GM11168 (cell line): ENCODE results near the gene FAM168A.
"Not testable (repeated sequence)": the region's sequence is repeated elsewhere in the genome, so short reads cannot be mapped to it uniquely, and the experiment has no call there.

Source experiments
- in situ Hi-C: fragments of 300-500 bp; cut with MboI; formaldehyde crosslinking; loops from one replicate; pipeline ENCODE4 v1.12.0; 2022; ENCODE audit warnings: low sequenced_read_pairs; ENCODE audit not compliant: unreplicated experiment

Gene FAM168A

DNA sequence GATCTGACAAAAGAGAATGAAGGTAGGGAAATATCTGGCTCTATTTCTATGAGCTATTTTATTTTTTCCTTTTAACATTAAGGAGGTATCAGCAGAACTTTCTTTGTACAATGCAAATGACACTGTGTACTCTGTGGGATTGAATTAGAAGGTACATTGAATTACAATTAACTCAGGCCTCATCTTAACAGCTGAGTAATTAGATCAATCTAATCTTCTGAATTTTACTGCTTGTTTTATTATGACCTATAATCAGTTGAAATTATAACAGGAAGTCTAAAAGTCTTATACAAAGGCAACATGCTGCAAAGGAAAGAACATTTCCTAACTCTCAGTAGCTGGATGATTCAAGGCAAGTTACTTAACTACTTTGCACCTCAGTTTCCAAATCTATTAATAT lies 151.9 kb downstream of the FAM168A start:
- in situ Hi-C loops, result no loop called here

DNA sequence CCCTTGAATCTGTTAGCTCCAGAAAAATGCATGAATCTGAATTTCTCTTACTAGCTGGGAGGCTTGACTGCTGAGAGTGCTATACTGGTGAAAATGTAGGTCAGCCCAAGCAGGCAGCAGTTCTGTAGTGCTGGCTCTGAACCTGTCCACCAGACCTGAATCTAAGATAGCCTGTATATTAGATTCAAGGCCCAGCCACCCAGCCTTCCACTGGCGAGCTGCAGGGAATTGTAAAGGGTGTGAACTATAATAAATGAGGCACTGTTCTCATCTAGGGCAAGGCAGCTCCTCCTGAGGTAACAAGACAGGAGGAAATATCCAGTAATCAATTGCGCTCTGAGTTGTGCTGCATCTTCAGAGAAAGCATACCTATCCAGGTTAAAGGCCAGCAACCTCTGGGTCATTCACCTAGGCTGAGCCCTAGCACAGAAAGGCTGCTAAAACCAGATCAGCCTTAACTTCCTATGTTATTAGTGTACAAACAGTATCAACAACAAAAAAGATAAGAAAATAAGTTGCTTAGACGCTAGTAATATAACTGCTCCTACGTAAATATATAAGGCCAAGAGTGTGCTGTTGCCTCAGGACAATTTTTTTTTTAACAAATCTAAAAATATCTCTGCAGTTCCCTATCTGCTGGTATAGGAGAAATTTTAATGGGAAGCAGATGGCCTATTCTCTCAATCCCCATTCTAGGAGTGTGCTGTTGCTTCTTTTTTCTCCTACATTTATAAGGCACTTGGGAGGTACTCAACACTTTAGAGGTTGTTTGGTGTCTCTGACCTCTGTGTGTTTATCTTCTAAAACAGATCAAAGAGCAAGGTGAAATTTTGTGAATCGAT lies 158.7 kb downstream of the FAM168A start:
- in situ Hi-C loops, result no loop called here

DNA sequence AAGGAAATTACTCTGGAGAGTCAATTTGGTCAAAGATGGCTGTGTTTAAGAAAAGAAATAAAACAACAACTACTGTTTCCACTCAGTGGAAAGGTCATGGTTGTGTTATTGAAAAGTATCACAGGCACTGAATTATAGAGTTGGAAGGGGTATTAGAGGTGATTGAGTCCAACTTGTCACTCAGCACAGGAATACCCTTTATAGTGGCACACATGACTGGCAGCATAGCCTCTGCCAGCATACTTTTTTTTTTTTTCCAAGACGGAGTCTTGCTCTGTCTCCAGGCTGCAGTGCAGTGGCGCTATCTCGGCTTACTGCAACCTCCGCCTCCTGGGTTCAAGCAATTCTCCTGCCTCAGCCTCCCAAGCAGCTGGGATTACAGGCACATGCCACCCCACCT lies 161.1 kb downstream of the FAM168A start:
- in situ Hi-C loops, result not testable (repeated sequence)

DNA sequence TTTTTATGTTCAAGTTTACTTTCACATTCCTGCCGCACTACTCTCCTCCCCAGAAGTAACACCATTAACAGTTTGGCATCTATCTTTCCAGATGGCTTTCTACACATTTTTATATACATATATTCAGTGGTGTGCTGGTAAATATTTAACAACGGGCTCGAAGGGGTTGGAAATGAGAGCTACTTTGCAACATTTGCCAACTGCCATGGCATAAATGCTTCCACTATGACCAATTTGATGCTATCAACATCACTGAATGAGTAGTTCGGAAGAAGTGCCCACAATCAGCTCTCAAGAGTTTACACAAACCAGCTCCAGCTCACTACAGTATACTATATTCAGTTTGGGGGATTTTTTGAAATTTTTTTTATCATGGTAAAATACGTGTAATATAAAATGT lies 166.5 kb downstream of the FAM168A start:
- in situ Hi-C loops, result no loop called here

DNA sequence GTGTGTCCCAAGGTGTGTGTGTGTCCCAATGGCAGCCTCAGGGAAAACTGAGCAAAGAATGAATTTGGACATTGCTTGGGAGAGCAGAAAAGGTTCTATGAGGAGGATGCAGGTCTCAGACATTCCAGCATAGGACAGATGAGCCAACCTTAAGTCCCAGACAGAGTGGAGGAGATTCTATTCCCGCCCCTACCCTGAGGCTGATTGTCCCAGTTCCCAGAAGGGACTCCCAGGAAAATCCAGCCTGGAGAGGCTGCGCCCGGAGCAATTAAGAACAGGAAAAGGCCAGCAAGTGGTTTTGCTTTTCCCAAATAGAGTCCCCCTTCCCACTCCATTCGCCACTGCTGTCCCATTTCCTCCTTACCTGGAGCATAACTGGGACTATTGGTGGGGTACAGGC lies 167.6 kb downstream of the FAM168A start:
- in situ Hi-C loops, result no loop called here

DNA sequence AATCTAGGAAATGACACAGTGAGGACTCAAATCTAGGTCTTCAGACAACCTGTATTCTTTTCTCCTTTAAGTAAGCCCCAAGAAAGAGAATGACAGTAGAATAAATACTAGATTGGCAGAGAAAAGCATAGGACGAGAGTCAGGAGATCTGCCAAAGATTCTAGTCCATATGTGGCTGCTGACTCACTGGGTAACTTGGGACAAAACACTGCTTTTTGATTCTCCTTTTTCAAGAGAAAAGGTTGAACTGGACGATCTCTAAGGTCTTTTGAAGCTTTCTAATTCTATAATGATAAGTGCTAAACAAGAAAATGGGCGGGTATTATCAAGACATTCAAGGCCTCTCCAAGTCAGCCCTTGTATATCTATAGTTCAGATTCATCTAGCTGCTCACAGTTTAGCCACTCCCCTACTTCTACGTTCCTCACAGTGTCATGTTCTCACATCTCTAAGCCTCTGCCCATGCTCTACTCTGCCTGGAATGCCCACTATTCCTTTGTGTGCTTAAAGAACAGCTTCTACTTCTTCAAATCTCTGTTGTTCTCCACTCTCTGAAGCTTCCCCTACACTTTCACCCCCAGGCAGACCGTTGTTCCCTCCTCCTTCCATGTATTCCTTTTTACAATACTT lies 168.7 kb downstream of the FAM168A start:
- in situ Hi-C loops, result no loop called here

DNA sequence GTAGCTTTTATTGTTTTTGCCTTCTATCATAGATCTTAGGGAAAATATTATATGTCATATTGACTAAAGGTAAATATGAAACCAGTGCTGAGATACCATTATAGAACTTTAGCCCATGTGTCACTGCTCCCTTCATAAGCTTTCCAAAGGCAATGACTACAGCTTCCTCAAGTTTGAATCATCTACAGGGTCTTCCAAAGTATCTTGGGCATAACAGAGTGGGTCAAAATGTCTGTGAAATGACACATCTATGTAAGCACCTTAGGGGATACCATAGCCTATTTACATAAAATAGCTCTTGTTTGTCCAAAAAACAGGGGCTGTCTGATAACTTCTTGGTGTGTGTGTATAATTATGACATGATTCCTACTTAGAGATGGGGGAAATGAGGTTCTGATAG lies 169.2 kb downstream of the FAM168A start:
- in situ Hi-C loops, result no loop called here

DNA sequence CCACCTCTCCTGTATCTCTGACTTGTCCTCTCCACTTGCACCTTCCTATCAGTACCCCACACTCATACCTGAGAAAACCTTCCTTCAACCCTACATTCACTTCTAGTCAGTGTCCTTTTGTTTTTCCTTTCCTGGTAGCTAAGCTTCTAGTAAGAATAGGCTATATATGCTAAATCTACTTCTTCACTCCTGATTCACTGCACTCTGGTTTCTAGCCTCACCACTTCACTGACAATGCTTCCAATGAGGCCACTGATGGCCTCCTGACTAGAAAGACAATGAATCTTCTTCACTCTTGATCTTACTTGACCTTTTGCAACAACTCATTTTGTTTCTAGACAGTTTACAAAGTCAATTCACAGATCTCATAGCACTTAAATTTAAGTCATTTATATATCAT lies 169.7 kb downstream of the FAM168A start:
- in situ Hi-C loops, result no loop called here

DNA sequence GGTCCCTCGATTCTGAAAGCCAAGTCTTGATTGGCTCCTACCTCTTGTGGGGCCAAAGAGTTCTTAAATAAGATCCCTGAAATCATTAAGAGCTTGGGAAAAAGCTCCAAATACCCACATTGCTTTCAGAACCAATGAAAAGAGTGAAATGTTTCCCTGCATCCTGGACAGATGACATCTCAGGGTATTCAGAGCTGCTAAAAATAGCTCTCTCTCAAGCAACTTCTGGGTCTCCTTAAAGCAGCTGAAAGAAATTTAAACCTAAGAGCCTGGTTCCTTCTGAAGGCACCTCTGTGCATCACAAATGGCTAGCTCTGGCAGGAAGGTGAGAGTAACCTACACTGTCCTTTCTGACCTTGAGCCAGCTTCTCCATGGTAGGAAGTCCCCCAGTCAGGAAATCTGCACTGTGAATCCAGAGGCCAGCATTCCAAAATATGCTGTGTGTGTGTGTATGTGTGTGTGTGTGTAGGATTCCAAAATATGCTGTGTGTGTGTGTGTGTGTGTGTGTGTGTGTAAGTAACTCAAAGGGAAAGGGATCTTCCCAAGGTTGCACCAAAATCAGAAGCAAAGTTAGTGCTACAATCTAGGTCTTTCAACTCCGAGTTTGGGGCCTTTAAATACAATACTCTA lies 171.6 kb downstream of the FAM168A start:
- in situ Hi-C loops, result no loop called here

DNA sequence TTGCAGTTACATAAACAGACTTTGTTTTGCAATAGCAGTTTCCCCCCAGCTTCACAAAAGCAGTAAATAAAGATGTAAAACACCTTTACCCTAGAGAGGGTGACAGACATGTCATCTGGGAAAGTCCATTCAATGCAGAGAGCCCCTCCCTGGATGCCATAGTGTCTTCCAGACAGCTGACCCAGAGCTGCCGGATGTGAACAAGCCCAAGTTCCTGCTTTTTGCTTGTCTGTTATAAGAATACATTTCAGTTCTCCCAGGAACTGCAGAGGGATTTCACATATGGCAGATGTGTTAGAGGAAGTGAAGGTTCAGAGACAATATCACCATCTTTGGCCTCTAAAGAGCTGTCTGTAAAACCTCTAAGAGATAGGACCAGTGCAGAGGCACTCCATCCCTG lies 172.8 kb downstream of the FAM168A start:
- in situ Hi-C loops, result no loop called here

DNA sequence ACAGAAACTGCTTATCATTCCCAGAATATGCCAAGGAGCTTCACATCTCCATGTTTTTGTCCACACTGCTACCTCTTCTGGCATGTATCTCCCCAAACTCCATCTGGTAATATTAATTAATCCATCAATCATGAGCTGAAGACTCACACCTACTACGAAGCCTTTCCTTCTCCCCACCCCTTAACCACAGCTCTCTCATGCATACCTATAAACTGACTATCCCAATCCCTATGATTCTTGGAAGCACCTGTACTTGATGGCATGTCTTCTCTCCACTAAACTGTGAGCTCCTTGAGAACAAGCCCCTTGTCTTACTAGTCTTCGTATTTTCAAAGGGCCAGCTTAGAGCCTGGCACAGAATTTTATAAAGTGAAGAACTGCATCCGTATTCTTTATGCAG lies 174.4 kb downstream of the FAM168A start:
- in situ Hi-C loops, result loop anchor here (25.0 kb wide), 1 partner anchor 239 kb away; no protein-coding TSS in a partner anchor

DNA sequence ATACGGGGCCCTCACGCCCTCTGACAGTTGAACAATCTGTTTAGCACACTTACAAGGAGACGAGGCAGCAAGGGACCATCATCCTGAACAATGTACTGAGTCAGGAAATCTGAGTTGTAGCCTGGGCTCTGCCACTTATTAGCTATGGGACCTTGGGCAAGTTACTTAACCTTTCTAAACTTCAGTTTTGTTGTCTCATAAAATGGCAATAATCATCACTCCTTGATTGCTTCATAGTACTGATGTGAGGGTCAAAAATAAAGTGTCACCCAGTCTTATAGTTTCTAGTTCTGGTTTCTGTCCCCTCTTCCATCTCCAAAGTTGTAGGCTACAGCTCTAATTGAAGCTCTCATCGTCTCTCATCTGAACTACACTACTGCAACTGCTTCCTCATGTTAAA lies 175.0 kb downstream of the FAM168A start:
- in situ Hi-C loops, result loop anchor here (25.0 kb wide), 1 partner anchor 239 kb away; no protein-coding TSS in a partner anchor

DNA sequence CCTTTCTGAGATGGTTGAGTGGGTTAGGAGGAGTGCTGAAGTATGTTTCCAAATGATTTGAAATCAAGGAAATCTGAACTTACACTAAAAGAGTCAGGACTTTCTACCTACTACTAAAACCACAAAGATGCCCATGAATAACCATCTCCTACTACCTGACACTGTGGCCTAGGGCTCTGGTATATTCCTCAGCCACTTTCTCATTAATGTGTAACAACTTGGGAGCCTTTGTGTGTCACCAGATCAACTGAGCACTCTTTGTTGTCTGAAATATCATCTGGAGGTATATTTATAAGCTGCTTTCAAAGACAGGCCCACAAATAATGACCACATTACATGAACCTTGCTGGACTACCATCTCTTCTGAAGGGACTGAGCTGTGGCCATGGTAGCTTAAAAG lies 177.8 kb downstream of the FAM168A start:
- in situ Hi-C loops, result loop anchor here (25.0 kb wide), 1 partner anchor 242 kb away; no protein-coding TSS in a partner anchor

DNA sequence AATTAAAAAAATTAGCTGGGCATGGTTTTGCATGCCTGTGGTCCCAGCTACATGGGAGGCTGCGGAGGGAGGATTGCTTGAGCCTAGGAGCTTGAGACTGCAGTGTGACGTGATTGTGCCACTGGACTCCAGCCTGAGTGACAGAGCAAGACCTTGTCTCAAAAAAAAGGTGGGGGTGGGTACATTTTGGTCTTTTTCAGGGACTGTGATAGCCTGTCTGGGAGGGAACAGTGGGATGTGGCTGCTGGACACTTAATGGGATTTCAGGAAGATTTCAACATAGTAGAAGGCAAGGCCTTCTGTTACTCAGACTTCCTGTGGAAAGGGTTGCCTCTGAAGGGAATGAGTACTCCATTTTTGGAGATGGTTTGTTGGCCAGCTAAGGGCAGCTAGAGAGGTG lies 181.1 kb downstream of the FAM168A start:
- in situ Hi-C loops, result loop anchor here (25.0 kb wide), 1 partner anchor 246 kb away; no protein-coding TSS in a partner anchor

DNA sequence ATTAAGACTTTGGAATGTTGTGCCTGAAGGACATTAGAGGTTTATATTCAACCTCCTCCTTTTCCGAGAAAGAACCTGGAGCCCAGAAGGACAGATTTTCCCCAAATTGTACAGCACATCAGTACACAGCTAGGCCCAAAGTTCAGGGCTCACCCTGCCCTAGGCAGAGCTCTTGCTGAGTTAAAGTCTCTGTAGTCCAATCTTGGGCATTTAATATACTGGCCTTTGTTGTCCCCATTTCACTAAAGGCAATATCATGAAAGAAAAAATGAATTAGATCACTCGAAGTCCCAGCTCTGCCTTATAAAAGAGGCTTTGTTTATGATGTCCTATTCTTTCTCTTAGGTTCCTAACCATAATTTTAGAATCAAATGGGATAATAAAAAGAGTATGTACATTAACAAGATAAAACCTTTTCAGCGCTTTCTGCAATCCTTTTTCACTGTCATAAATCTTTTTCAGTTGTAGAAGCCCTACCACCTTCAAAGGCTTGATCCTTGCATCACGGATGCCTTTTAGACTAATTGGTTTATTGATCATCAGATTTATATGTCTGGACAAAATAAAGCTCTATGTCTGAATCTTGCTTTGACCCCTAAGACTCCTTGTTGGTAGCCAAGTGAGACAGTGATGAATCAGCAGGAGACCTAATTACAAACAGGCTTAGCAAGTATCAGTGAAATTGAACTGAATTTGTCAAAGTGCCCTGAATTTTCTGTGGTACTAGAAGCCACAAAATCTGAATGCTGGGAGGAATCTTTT lies 181.9 kb downstream of the FAM168A start:
- in situ Hi-C loops, result loop anchor here (25.0 kb wide), 1 partner anchor 246 kb away; no protein-coding TSS in a partner anchor

DNA sequence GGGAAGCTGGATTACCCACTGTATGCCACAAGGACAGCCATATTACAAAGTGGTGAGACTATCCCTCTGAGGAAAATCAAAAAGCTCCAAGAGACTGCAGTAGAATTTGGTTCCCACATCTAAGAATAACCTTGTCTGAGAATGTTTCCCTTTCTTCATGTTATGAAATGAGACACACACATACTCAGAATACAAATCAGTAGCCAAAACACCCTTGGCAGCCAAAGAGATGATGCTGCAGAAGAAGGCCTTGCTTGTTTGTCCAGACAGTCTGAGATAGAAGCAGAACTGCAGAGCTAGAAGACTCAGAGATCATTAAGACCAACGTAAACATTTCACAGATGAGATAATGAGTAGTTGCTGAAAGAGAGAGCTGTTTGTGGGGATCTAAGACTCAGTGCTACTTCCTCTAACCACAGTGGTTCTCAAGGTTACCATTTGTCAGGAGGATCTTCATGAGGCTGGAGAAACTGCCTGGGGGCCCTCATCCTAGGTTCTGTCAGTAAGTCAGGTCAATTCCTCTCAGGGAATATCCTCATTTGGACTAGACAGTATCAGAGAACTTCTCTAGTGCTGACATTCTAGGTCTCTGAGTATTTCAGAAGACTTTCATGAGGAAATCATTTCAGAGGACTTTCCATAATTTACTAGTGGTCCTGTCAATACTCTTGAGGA lies 182.8 kb downstream of the FAM168A start:
- in situ Hi-C loops, result loop anchor here (25.0 kb wide), 1 partner anchor 247 kb away; no protein-coding TSS in a partner anchor

DNA sequence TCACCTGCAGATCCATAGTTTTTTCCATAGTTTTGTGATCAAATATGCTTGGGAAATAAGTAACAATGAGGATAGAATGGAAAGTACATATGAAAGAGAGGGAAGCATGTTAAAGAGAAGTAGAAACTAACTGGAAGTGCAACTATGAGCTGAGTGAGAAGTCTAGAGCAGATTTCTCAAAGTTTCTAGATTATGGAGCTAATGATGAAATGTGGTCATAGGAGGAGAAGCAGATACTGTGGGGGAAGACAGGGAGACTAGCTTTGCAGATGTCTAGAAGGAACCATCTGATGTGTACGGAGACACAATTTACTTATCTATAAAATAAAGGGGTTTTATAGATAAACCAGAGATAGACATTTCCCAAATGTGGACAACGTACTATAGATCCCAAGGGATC lies 184.7 kb downstream of the FAM168A start:
- in situ Hi-C loops, result loop anchor here (25.0 kb wide), 1 partner anchor 249 kb away; no protein-coding TSS in a partner anchor

DNA sequence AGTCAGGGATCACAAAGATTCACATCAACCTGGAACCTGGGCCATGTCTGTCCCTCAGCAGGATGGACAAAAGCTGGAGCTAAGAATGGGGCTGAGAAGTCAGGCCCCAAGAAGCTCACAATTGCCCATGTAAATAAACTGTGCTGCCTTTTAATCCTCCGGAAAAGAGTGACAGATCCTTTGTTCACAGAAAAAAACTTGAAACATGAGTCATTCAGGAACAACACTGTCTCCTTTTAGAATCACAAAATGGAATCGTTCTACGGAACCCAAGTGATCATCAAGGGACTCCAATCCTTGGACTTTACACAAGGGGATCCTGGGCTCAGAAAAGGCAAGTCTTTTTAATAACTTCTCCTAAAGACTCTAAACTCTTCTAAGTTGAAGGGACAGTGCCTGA lies 185.6 kb downstream of the FAM168A start:
- in situ Hi-C loops, result loop anchor here (25.0 kb wide), 1 partner anchor 250 kb away; no protein-coding TSS in a partner anchor

DNA sequence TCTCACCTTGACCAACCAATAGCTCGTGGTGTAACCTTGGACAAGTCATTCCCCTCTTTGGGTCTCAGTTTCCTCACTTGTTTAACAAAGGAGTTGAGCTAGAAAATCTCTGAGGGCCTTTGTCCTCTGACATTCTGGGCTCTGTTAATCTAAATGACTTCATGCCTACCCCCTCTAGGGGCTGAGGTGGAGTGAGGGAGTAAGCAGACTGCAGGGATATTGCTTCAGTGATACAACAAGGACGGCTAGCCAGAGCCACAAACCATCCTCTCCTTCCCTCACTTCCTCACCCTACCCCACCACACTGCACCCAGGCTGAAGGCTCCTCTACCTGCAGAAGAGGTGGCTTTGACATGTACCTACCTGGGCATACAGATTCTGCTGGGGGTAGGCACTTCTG lies 186.9 kb downstream of the FAM168A start:
- in situ Hi-C loops, result loop anchor here (25.0 kb wide), 1 partner anchor 251 kb away; no protein-coding TSS in a partner anchor
